Thyroid gland (tissue), 4 donors: ENCODE measurements around the gene PGA4.
"Not testable (repeated sequence)": the region's sequence is repeated elsewhere in the genome, so short reads cannot be mapped to it uniquely, and the experiment has no call there.

ENCODE experiments used
- POLR2A ChIP-seq, 2 donors: fragments of 450-650 bp; IDR thresholded peaks; one replicate each; pipeline ENCODE4 v1.6.1; 2017; ENCODE audit warnings: antibody characterized with exemption in 2 of 2, mild to moderate bottlenecking in 2 of 2, moderate library complexity in 1 of 2
- TF ChIP-seq, protein P1 (sequence below), 6 experiments: fragments of 200-600 bp in 3 of 6; fragments of 450-650 bp in 3 of 6; sonication (generic) in 3 of 6; IDR thresholded peaks; one replicate each; pipeline ENCODE4 v1.5.1; 2016 to 2019; ENCODE audit warnings: antibody characterized with exemption in 6 of 6, mild to moderate bottlenecking in 2 of 6, inconsistent platforms in 1 of 6, moderate library complexity in 1 of 6

DNA sequence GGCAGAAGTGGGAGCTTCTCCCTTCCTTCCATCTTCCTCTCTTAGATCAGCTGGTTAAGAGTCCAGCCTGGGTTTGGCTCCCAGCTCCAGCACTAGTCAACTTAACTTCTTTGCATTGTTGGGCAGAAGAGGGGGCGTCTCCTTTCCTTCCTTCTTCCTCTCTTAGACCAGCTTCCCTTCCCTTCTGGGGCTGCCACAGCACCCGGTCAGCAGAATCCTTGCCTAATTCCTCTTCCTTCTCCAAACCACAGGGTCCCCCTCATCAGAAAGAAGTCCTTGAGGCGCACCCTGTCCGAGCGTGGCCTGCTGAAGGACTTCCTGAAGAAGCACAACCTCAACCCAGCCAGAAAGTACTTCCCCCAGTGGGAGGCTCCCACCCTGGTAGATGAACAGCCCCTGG lies 545 bp downstream of the PGA4 start:
- TF ChIP-seq, protein P1, sequence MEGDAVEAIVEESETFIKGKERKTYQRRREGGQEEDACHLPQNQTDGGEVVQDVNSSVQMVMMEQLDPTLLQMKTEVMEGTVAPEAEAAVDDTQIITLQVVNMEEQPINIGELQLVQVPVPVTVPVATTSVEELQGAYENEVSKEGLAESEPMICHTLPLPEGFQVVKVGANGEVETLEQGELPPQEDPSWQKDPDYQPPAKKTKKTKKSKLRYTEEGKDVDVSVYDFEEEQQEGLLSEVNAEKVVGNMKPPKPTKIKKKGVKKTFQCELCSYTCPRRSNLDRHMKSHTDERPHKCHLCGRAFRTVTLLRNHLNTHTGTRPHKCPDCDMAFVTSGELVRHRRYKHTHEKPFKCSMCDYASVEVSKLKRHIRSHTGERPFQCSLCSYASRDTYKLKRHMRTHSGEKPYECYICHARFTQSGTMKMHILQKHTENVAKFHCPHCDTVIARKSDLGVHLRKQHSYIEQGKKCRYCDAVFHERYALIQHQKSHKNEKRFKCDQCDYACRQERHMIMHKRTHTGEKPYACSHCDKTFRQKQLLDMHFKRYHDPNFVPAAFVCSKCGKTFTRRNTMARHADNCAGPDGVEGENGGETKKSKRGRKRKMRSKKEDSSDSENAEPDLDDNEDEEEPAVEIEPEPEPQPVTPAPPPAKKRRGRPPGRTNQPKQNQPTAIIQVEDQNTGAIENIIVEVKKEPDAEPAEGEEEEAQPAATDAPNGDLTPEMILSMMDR (IDR thresholded peaks at IDR 0.05), result not testable (repeated sequence)
- not testable (repeated sequence) for TF ChIP-seq POLR2A (IDR thresholded peaks at IDR 0.05)
